Measurements from ENCODE around the gene PCYT2. TPM values are rescaled to one million over a fixed set of nuclear protein-coding genes. Genes with fewer than 3 reads are reported as not detected.

PCYT2 gene
- total and polyA plus RNA-seq, 9 donors = 9.0 to 12.6 (median 10.9) TPM

GRCh38 chr17:81899514-81900166 lies 11.6 kb downstream of the PCYT2 start:
- Histone ChIP-seq H3K4me3 (ENCODE audit: low read length) (no peak overlapping the region), H3K27me3 (ENCODE audit: control insufficient read depth, insufficient read depth, low read length) (peaks cover 16% of the 10 kb centered on the region), H3K27ac (ENCODE audit: low read length) (no peak overlapping the region), H3K4me1 (ENCODE audit: control insufficient read depth, insufficient read depth, low read length) (peaks cover 11% of the 10 kb centered on the region), H3K36me3 (ENCODE audit: control insufficient read depth, insufficient read depth, low read length) (peaks cover 60% of the 10 kb centered on the region), H3K9me3 (replicated peaks; ENCODE audit: control insufficient read depth, low read depth, low read length) (no peaks in the 10 kb centered on the region)
- WGBS (ENCODE audit: insufficient coverage) = 92% methylated on average over 21 of the region's 22 CpGs
- no peak for DNase-seq

GRCh38 chr17:81898885-81899284 lies 12.3 kb downstream of the PCYT2 start:
- no peak overlapping the region for H3K27ac ChIP-seq (ENCODE audit: low read length)
- no peak overlapping the region for H3K4me3 ChIP-seq (ENCODE audit: low read length)
- H3K4me1 ChIP-seq (ENCODE audit: control insufficient read depth, insufficient read depth, low read length) = peaks cover 11% of the 10 kb centered on the region
- H3K9me3 ChIP-seq (replicated peaks; ENCODE audit: control insufficient read depth, low read depth, low read length) = no peaks in the 10 kb centered on the region
- H3K36me3 ChIP-seq (ENCODE audit: control insufficient read depth, insufficient read depth, low read length) = peaks cover 62% of the 10 kb centered on the region
- H3K27me3 ChIP-seq (ENCODE audit: control insufficient read depth, insufficient read depth, low read length) = peaks cover 16% of the 10 kb centered on the region
- no peak for DNase-seq
- 80% methylated on average over 9 of the region's 9 CpGs for WGBS (ENCODE audit: insufficient coverage)

- DNase-seq = no peak
- Histone ChIP-seq H3K27me3 (ENCODE audit: control insufficient read depth, insufficient read depth, low read length) (peaks cover 16% of the 10 kb centered on the region), H3K4me3 (ENCODE audit: low read length) (no peak overlapping the region), H3K27ac (ENCODE audit: low read length) (no peak overlapping the region), H3K36me3 (ENCODE audit: control insufficient read depth, insufficient read depth, low read length) (peaks cover 68% of the 10 kb centered on the region), H3K4me1 (ENCODE audit: control insufficient read depth, insufficient read depth, low read length) (peaks cover 11% of the 10 kb centered on the region), H3K9me3 (replicated peaks; ENCODE audit: control insufficient read depth, low read depth, low read length) (no peaks in the 10 kb centered on the region)
- 90% methylated on average over 17 of the region's 19 CpGs for whole genome bisulfite sequencing (ENCODE audit: insufficient coverage)
Measured at GRCh38 chr17:81898029-81898866, 13.0 kb downstream of the PCYT2 start.

- 85% methylated on average over 10 of the region's 11 CpGs for WGBS (ENCODE audit: insufficient coverage)
- Histone ChIP-seq H3K27me3 (ENCODE audit: control insufficient read depth, insufficient read depth, low read length) (no peaks in the 10 kb centered on the region), H3K27ac (ENCODE audit: low read length) (no peak overlapping the region), H3K9me3 (replicated peaks; ENCODE audit: control insufficient read depth, low read depth, low read length) (no peaks in the 10 kb centered on the region), H3K4me3 (ENCODE audit: low read length) (no peak overlapping the region), H3K36me3 (ENCODE audit: control insufficient read depth, insufficient read depth, low read length) (peaks cover 63% of the 10 kb centered on the region), H3K4me1 (ENCODE audit: control insufficient read depth, insufficient read depth, low read length) (peaks cover 11% of the 10 kb centered on the region)
- no peak for DNase-seq
Measured at GRCh38 chr17:81895400-81895799, 15.8 kb downstream of the PCYT2 start.

- Histone ChIP-seq H3K9me3 (replicated peaks; ENCODE audit: control insufficient read depth, low read depth, low read length) (no peaks in the 10 kb centered on the region), H3K4me1 (ENCODE audit: control insufficient read depth, insufficient read depth, low read length) (peaks cover 26% of the 10 kb centered on the region), H3K27me3 (ENCODE audit: control insufficient read depth, insufficient read depth, low read length) (no peaks in the 10 kb centered on the region), H3K36me3 (ENCODE audit: control insufficient read depth, insufficient read depth, low read length) (peaks cover 67% of the 10 kb centered on the region), H3K4me3 (ENCODE audit: low read length) (peak overlapping the region; percentile 62), H3K27ac (ENCODE audit: low read length) (peak overlapping the region; percentile 66)
- WGBS (ENCODE audit: insufficient coverage) = under 1% methylated on average over 40 of the region's 40 CpGs
- no peak for DNase-seq
Measured at GRCh38 chr17:81891303-81891552, 20.0 kb downstream of the PCYT2 start.

- Histone ChIP-seq H3K27ac (ENCODE audit: low read length) (peak overlapping the region; percentile 66), H3K4me1 (ENCODE audit: control insufficient read depth, insufficient read depth, low read length) (peaks cover 31% of the 10 kb centered on the region), H3K36me3 (ENCODE audit: control insufficient read depth, insufficient read depth, low read length) (peaks cover 69% of the 10 kb centered on the region), H3K9me3 (replicated peaks; ENCODE audit: control insufficient read depth, low read depth, low read length) (no peaks in the 10 kb centered on the region), H3K4me3 (ENCODE audit: low read length) (peak overlapping the region; percentile 62), H3K27me3 (ENCODE audit: control insufficient read depth, insufficient read depth, low read length) (no peaks in the 10 kb centered on the region)
- DNase-seq = no peak
- 9% methylated on average over 58 of the region's 69 CpGs for WGBS (ENCODE audit: insufficient coverage)
Measured at GRCh38 chr17:81890447-81891302, 20.5 kb downstream of the PCYT2 start.

GRCh38 chr17:81889602-81890001 lies 21.6 kb downstream of the PCYT2 start:
- Histone ChIP-seq H3K27ac (ENCODE audit: low read length) (no peak overlapping the region), H3K4me3 (ENCODE audit: low read length) (no peak overlapping the region), H3K4me1 (ENCODE audit: control insufficient read depth, insufficient read depth, low read length) (peaks cover 42% of the 10 kb centered on the region), H3K36me3 (ENCODE audit: control insufficient read depth, insufficient read depth, low read length) (peaks cover 72% of the 10 kb centered on the region), H3K9me3 (replicated peaks; ENCODE audit: control insufficient read depth, low read depth, low read length) (no peaks in the 10 kb centered on the region), H3K27me3 (ENCODE audit: control insufficient read depth, insufficient read depth, low read length) (no peaks in the 10 kb centered on the region)
- DNase-seq = no peak
- 85% methylated on average over 5 of the region's 9 CpGs for WGBS (ENCODE audit: insufficient coverage)

- no peak overlapping the region for H3K27ac ChIP-seq (ENCODE audit: low read length)
- peaks cover 46% of the 10 kb centered on the region for H3K4me1 ChIP-seq (ENCODE audit: control insufficient read depth, insufficient read depth, low read length)
- H3K27me3 ChIP-seq (ENCODE audit: control insufficient read depth, insufficient read depth, low read length) = no peaks in the 10 kb centered on the region
- H3K36me3 ChIP-seq (ENCODE audit: control insufficient read depth, insufficient read depth, low read length) = peaks cover 72% of the 10 kb centered on the region
- no peak overlapping the region for H3K4me3 ChIP-seq (ENCODE audit: low read length)
- no peak for DNase-seq
- H3K9me3 ChIP-seq (replicated peaks; ENCODE audit: control insufficient read depth, low read depth, low read length) = no peaks in the 10 kb centered on the region
- 93% methylated on average over 13 of the region's 16 CpGs for WGBS (ENCODE audit: insufficient coverage)
Measured at GRCh38 chr17:81888988-81889595, 22.1 kb downstream of the PCYT2 start.

GRCh38 chr17:81888105-81888987 lies 22.9 kb downstream of the PCYT2 start:
- Histone ChIP-seq H3K4me1 (ENCODE audit: control insufficient read depth, insufficient read depth, low read length) (peaks cover 46% of the 10 kb centered on the region), H3K27ac (ENCODE audit: low read length) (no peak overlapping the region), H3K27me3 (ENCODE audit: control insufficient read depth, insufficient read depth, low read length) (no peaks in the 10 kb centered on the region), H3K36me3 (ENCODE audit: control insufficient read depth, insufficient read depth, low read length) (peaks cover 69% of the 10 kb centered on the region), H3K4me3 (ENCODE audit: low read length) (no peak overlapping the region), H3K9me3 (replicated peaks; ENCODE audit: control insufficient read depth, low read depth, low read length) (no peaks in the 10 kb centered on the region)
- DNase-seq = no peak
- 88% methylated on average over 28 of the region's 44 CpGs for WGBS (ENCODE audit: insufficient coverage)
